ENCODE measurements around the gene ZNF514.
"Not testable (repeated sequence)": the region's sequence is repeated elsewhere in the genome, so short reads cannot be mapped to it uniquely, and the experiment has no call there.

Gene ZNF514

GRCh38 chr2:95122197-95122551 lies 37.5 kb downstream of the ZNF514 start:
- DNase-seq (ENCODE audit: low read depth) = no peak

- DNase-seq (ENCODE audit: low read depth) = peak; percentile 89
Measured at GRCh38 chr2:95121407-95122196, 38.0 kb downstream of the ZNF514 start, which contains the start of gene MRPS5. MRPS5 (minus strand) TSS chr2:95121808; CDS start chr2:95121791, 17 bp downstream.

- no peak for DNase-seq (ENCODE audit: low read depth)
Measured at GRCh38 chr2:95121093-95121406, 38.6 kb downstream of the ZNF514 start.

- DNase-seq (ENCODE audit: low read depth) = peak; percentile 54
Measured at GRCh38 chr2:95115418-95115817, 44.2 kb downstream of the ZNF514 start.

- DNase-seq (ENCODE audit: low read depth) = no peak
Measured at GRCh38 chr2:95113464-95113863, 46.2 kb downstream of the ZNF514 start.

- DNase-seq (ENCODE audit: low read depth) = no peak
Measured at GRCh38 chr2:95110395-95110794, 49.3 kb downstream of the ZNF514 start.

GRCh38 chr2:95109260-95109659 lies 50.4 kb downstream of the ZNF514 start:
- DNase-seq (ENCODE audit: low read depth) = no peak

GRCh38 chr2:95106081-95106480 lies 53.6 kb downstream of the ZNF514 start:
- DNase-seq (ENCODE audit: low read depth) = no peak

- no peak for DNase-seq (ENCODE audit: low read depth)
Measured at GRCh38 chr2:95104606-95105005, 55.0 kb downstream of the ZNF514 start.

- no peak for DNase-seq (ENCODE audit: low read depth)
Measured at GRCh38 chr2:95099910-95100309, 59.7 kb downstream of the ZNF514 start.

- not testable (repeated sequence) for DNase-seq (ENCODE audit: low read depth)
Measured at GRCh38 chr2:95098273-95098672, 61.4 kb downstream of the ZNF514 start.

Data from activated T-cell treated with anti-CD3 and anti-CD28 coated beads for 48 hours (primary cell).